GM21447 (cell line): ENCODE measurements around the gene NUDT9.

Experiments
- ATAC-seq: cut with Tn5 transposase; IDR thresholded peaks from one replicate; pipeline ENCODE4 v1.9.1; 2021; ENCODE audit not compliant: unreplicated experiment

NUDT9 gene

DNA sequence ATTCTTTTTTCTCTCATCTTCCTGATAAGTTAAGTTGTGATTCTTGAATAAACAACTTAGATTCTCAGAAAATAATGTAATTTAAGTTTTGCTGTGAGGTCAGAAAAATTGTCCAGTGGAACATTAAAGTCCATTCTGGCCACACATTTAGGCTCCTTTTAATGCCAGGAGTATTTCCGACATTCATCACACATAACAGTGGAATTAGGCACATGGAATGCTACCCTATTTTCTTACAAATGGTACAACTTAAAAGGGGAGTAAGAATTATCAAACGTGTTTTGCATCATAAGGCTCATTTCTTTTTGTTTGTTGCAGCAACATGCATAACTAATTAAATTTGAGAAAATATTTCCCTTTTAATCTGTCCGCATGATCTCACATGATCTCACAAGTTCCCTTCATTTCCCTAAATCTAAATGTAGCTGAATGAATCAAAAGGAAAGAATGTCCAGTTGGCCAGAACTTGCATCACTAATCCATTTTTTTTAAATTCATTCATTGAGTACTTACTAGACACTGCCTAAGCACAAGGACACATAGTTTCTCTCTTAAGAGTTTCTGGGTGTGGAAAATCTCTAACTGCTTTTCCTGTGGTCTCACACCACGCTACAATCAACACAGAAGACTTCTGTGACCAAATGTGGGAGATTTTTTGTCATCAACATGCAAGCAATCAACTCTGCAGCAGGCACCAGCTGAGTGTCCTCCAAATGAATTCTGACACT is 84.8 kb downstream of the NUDT9 start:
- ATAC-seq: no peak
